A549 treated with ZK216348 at 1 μM for 4 hours (cell line): Measurements from ENCODE around the gene HOXB5. TPM values are rescaled to one million over a fixed set of nuclear protein-coding genes. Genes with fewer than 3 reads are reported as not detected.

Experiments
- total RNA-seq: library from RNA; stranded (reverse); fragments of 200-300 nt; extraction: Qiagen RNA extraction; gene quantifications from 5 replicates; pipeline ENCODE4 v1.2.3, GENCODE V29; 2022; ENCODE audit warnings: low read depth

HOXB5 gene
- total RNA-seq, result 1.4 to 2.7 TPM (median 2.6 TPM) in 5 replicates

DNA sequence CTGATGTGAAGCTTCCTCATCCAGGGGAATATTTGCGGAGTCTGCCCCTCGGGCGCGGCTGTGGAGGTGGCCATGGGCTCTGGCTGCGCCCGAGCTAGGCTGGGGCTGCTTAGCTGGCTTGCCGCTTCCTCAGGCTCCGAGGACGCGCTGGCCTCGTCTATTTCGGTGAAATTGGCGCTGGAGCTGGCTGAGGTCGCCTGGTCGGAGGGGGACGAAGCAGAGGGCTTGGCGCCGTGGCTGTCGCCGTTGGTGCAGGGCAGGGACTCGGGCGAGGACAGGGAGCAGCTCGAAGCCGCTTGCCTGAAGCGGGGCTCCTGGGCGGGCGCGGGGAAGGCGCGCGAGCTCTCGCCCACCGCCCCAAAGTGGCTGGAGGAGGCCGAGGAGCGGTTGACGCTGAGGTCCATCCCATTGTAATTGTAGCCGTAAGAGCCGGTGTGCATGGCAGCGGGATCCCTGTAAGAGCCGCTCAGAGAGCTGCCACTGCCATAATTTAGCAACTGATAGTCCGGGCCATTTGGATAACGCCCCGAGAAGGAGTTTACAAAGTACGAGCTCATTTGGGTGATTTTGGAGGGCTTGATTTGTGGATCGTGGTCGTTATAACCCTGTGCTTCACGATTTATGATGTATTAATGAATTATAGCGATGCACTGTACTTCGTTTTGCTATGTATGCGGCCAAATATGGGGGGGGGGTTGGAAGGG, at the start of gene HOXB5:
HOXB5 (minus strand) TSS at position 654 of the 704 bp plus-strand sequence; CDS start at position 557, 97 bp downstream.

DNA sequence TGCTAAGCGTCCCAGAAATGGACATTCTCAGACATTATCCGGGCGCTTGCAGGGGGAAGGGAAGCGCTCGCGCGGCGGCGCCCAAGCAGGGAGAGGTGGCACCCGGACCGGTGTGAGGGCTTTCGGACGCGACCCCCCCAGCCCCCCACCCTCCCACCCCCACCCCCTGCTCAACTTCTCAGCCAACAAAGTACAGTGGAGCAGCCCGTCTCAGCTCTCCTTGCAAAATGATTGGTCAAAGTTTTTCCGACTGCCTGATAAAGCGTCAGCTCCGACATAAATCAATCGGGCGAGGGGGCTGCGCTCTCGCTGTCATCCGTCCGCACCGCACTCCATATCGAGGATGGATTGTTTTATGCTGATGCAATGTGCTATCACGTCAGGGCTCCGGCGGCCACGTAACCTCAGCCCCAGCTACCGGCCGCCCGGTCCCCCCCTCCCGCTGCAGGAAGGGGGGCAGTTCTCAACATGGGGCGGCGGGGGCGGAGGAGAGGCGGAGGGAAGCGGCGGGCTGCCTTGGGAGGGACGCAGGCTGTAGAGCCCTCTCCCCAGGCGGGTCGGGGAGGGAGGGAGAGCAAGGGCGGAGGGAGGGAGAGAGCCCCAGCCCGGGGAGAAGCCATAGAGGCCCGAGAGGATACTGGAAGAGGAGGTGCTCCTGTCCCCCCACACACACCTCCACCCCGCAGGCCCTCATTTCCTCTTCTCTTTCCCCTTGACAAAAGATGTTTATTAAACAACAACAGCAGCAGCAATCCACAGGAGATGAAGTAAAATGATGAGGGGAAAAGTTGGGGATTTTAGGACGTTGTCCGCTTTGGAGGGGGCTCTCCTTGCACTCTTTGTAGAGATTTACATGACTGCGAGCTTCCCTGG, 32.9 kb upstream of the HOXB5 start, which contains the start of gene HOXB9:
HOXB9 (minus strand) TSS at position 114 of the 873 bp plus-strand sequence; CDS start at position 25, 89 bp downstream.

DNA sequence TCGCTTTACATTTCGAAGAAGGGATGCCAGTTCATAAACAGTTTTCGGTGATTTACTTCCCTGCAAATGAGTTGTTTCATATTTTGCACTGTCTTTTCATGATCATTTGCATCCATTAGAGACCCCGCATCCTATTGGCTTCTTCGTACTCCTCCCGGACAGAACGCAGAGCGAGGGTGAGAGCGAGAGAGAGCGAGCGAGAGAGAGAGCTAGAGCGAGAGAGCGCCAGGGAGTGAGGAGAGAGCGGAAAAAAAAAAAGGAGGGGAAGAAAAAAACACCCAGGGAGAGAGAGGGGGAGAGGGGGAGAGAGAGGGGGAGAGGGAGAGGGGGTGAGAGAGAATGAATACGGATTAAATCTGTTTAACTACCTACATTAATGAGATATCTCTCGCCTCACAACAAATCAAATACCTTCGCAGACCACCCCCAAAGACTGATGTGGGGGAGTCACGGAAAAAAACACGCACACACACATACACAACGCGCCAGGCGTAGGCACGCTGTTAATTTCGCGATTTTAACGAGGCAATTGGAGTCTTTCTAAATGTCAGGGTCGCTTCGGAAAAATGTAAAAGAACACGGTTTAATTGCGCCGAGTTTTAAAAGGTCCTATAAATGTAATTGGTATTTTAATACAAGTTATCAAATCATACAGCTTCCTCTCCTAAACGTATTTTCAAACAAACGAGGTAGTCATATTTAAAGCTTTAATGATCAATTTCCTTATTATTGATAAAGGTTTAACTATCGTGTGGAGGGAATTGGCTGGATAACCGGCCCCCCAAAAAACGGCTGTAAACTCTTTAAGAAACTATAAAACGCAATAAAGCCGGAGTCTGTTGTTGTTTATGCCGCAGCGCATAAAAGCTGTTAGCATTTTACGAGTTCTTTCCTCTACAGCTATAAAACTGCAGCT, 21.7 kb upstream of the HOXB5 start, which contains the start of gene HOXB8:
HOXB8 (minus strand) TSS at position 246 of the 916 bp plus-strand sequence. CDS start 588 bp downstream, outside the sequence.

GRCh38 chr17:48610282-48611211, 17.0 kb upstream of the HOXB5 start, which contains the start of gene HOXB7:
Gene HOXB7, minus strand, starts transcription at chr17:48611017. Its CDS starts 99 bp downstream, at chr17:48610918.

DNA sequence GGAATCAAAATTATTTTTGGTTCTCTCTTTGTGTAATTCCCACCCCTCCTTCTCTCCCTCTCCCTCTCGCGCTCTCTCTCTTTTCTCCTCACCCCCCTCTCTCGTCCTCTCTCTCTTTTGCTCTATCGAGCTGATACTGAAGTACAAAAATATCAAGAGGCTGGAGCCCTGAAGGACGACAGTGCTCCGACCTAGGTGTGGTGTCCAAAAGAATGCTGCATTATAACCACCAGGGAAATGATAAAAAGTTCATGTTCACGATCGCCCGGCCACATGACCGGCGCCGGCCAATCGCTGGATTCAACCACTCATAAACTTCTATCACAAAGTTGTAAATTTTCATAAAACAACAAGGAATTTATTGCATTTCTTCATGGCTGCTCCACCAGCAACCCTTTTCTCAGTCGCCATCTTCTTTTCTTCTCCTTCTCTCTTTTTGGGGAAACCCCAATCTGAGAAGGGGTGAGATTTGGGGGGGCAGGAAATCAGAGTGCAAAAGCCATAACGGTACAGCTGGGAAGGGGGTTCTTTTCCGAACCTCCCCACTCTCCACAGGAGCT, 11.3 kb upstream of the HOXB5 start, which contains the start of gene HOXB6:
HOXB6 (minus strand) TSS at position 217 of the 560 bp plus-strand sequence. CDS start 6,836 bp downstream, outside the sequence.

GRCh38 chr17:48589831-48590606, 3.6 kb downstream of the HOXB5 start, which contains the start of gene HOXB3:
Gene HOXB3, minus strand, starts transcription at chr17:48590241. Its CDS starts 37,767 bp downstream, at chr17:48552474.

DNA sequence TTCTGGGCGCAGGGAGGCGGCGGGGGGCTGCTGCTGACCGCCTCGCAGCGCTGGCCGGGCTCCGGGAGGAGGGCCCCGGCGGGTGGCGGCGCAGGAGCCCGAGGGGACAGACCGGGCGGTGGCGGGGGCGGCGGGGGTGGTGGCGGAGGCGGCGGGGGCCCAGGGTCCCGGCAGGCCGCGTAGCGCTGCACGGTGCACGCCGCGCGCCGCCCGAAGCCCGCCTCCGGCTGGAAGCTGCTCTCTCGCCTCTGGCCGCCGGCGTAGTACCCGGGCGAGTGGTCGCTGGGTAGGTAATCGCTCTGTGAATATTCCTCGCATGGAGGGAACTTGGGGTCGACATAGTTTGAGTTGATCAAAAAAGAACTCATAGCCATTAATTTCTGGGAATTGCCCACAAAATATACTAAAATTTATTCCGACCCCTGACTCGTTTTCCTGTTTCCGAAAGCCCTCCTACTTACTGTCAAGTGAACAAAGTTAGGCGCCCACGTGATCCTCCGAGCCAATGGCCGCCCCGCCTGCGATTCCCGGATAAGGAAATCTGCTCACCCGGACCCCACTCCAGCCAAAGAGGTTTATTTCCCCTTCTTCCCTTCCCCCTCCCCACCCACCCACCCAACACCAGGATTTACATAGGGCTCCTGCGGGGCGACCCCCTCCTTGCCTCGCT, 15.5 kb downstream of the HOXB5 start, which contains the start of gene HOXB4:
HOXB4 (minus strand) TSS at position 405 of the 670 bp plus-strand sequence; CDS start at position 374, 31 bp downstream.

DNA sequence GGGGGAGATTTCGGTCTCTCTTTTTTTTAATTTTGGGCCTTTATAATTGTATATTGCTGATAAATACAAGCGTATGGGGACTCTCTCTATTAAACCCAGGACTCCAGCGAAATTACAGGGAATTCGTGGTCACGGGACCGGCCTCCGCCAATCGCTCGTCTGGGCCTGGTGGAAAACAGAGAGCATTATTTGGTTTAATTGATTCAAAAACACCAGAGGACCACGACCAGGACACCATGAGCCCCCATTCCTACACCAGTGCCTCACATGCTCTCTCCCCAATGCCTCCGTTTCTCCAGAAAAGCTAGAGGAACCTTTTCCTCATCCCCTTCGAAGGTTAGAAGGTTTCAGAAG, 48.6 kb downstream of the HOXB5 start, which contains the start of gene HOXB2:
HOXB2 (minus strand) TSS at position 88 of the 354 bp plus-strand sequence. CDS start 198 bp downstream, outside the sequence.

Other genes starting within 250 kb of the HOXB5 start
- 0.34 to 0.46 TPM in 2 of 5 replicates, not detected in the others for gene SKAP1, start 163.6 kb downstream of the HOXB5 start, total RNA-seq
- not detected in 5 replicates for gene HOXB1, start 62.8 kb downstream of the HOXB5 start, total RNA-seq
- 0.48 to 0.84 TPM (median 0.63 TPM) in 5 replicates for gene HOXB2, start 48.7 kb downstream of the HOXB5 start, total RNA-seq
- 0.12 to 0.29 TPM (median 0.16 TPM) in 5 replicates for gene HOXB4, start 15.4 kb downstream of the HOXB5 start, total RNA-seq
- 3.6 to 5.9 TPM (median 5.6 TPM) in 5 replicates for gene HOXB3, start 3.5 kb downstream of the HOXB5 start, total RNA-seq
- gene HOXB6, start 11.2 kb upstream of the HOXB5 start, total RNA-seq, result 3.3 to 7.9 TPM (median 6.5 TPM) in 5 replicates
- gene HOXB7, start 17.2 kb upstream of the HOXB5 start, total RNA-seq, result 32.7 to 53.1 TPM (median 37.7 TPM) in 5 replicates
- gene HOXB8, start 21.5 kb upstream of the HOXB5 start, total RNA-seq, result 6.8 to 9.7 TPM (median 8.9 TPM) in 5 replicates
- gene HOXB9, start 32.6 kb upstream of the HOXB5 start, total RNA-seq, result 7.3 to 8.2 TPM (median 7.8 TPM) in 5 replicates
- gene PRAC1, start 128.7 kb upstream of the HOXB5 start, total RNA-seq, result not detected in 5 replicates
- gene PRAC2, start 129.4 kb upstream of the HOXB5 start, total RNA-seq, result not detected in 5 replicates
- gene HOXB13, start 135.0 kb upstream of the HOXB5 start, total RNA-seq, result 1.4 to 2.7 TPM (median 2.1 TPM) in 5 replicates
- gene TTLL6, start 223.4 kb upstream of the HOXB5 start, total RNA-seq, result 0.14 to 0.73 TPM (median 0.62 TPM) in 5 replicates
- 69.6 to 95.2 TPM (median 83.4 TPM) in 5 replicates for gene CALCOCO2, start 237.3 kb upstream of the HOXB5 start, total RNA-seq